Endodermal cell (in vitro differentiated cells): ENCODE results near the gene ITPK1. TPM values are rescaled to one million over a fixed set of nuclear protein-coding genes. Genes with fewer than 3 reads are reported as not detected.

Source experiments
- DNase-seq: peaks from one replicate; pipeline ENCODE4 v3.0.0-alpha.2; 2017
- H3K27ac ChIP-seq: 2 replicates; pipeline ENCODE4 v1.5.1; 2013; ENCODE audit warnings: mild to moderate bottlenecking, low read depth, low read length, moderate library complexity
- H3K27me3 ChIP-seq: 2 replicates; pipeline ENCODE4 v1.6.1; 2013; ENCODE audit warnings: mild to moderate bottlenecking, low read length, moderate library complexity; ENCODE audit not compliant: insufficient read depth, control insufficient read depth, poor library complexity, severe bottlenecking
- H3K36me3 ChIP-seq: 2 replicates; pipeline ENCODE4 v1.7.0; 2013; ENCODE audit warnings: mild to moderate bottlenecking, low read length, moderate library complexity; ENCODE audit not compliant: control insufficient read depth, insufficient read depth
- H3K4me1 ChIP-seq: one replicate; pipeline ENCODE4 v1.7.0; 2013; ENCODE audit warnings: low read length; ENCODE audit not compliant: control insufficient read depth, insufficient read depth
- H3K4me3 ChIP-seq: 2 replicates; pipeline ENCODE4 v1.5.1; 2013; ENCODE audit warnings: mild to moderate bottlenecking, low read length, moderate library complexity
- H3K9ac ChIP-seq: 2 replicates; pipeline ENCODE4 v1.6.1; 2013; ENCODE audit warnings: mild to moderate bottlenecking, low read length, moderate library complexity; ENCODE audit not compliant: poor library complexity, severe bottlenecking; ENCODE audit errors: extremely low read depth
- H3K9me3 ChIP-seq: 2 replicates; pipeline ENCODE4 v1.6.1; 2013; ENCODE audit warnings: mild to moderate bottlenecking, low read length, moderate library complexity; ENCODE audit not compliant: control insufficient read depth
- H3K27ac Mint-ChIP-seq: 2 replicates; pipeline ENCODE4 v1.8.0; 2020; ENCODE audit warnings: mixed read lengths
- H3K27me3 Mint-ChIP-seq: 2 replicates; pipeline ENCODE4 v1.8.0; 2021; ENCODE audit warnings: mild to moderate bottlenecking, mixed read lengths; ENCODE audit not compliant: insufficient read depth
- H3K36me3 Mint-ChIP-seq: 2 replicates; pipeline ENCODE4 v1.8.0; 2020; ENCODE audit warnings: low read depth, mixed read lengths
- H3K4me1 Mint-ChIP-seq: 2 replicates; pipeline ENCODE4 v1.8.0; 2020; ENCODE audit warnings: mixed read lengths
- H3K4me3 Mint-ChIP-seq: 2 replicates; pipeline ENCODE4 v1.8.0; 2020; ENCODE audit warnings: mild to moderate bottlenecking, moderate library complexity, mixed read lengths
- H3K9me3 Mint-ChIP-seq: 2 replicates; pipeline ENCODE4 v1.8.0; 2020; ENCODE audit warnings: mild to moderate bottlenecking, mixed read lengths
- WGBS, 2 experiments: methylation state at CpG; one replicate each; pipeline versions ENCODE4 v1.1.5 to v1.1.7; 2013; ENCODE audit warnings: missing lambda C conversion rate in 2 of 2, mixed read lengths in 1 of 2; ENCODE audit not compliant: insufficient coverage in 1 of 2, insufficient read length in 1 of 2; 5-methylcytosine and 5-hydroxymethylcytosine counted together
- total RNA-seq, 2 donors: library from RNA; stranded (reverse); fragmentation: NEBNext Ultra II Directional in 1 of 2; extraction: Animal tissue kit (Norgen Biotek cat#: 25700) in 1 of 2; gene quantifications; 2 replicates in 1 of 2; 3 replicates in 1 of 2; pipeline ENCODE4 v1.2.1, GENCODE V29; 2021
- TF ChIP-seq, protein P1 (sequence below): fragments of 200-600 bp; sonication (generic); conservative IDR thresholded peaks from 2 replicates; pipeline ENCODE4 v1.5.0; 2021; ENCODE audit warnings: antibody characterized with exemption, mild to moderate bottlenecking

Gene ITPK1
- total RNA-seq, 2 donors from 2014 or later = 59.9 to 66.9 TPM

DNA sequence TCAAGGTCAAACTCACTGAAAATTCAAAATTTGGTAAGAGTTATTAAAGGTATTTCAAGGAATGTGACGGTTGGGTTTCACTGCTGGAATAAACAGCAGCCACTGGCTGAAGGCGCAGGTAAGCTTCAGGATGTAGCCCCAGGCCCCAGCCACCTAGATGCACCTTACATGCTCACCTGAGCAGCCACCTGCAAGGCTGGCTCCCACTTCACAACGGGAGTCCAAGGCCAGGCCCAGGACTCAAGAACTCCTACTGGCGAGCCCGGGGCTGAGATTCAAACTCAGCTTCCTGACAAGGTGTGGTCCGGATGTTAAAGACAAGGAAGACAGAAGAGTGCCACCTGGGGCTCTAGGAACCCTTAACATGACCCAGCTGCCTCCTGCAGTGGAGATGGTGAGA, 78.4 kb downstream of the ITPK1 start:
- H3K4me1 ChIP-seq = peaks cover 24% of the 10 kb centered on the region
- no peak overlapping the region for H3K27ac ChIP-seq
- DNase-seq = no peak
- H3K36me3 ChIP-seq = no peaks in the 10 kb centered on the region
- no peaks in the 10 kb centered on the region for H3K27me3 Mint-ChIP-seq
- peaks cover 47% of the 10 kb centered on the region for H3K4me1 Mint-ChIP-seq
- H3K9me3 ChIP-seq = no peaks in the 10 kb centered on the region
- 88 to 89% methylated on average over 5 to 6 of the region's 6 CpGs for WGBS, 2 experiments
- H3K4me3 ChIP-seq = no peak overlapping the region
- H3K36me3 Mint-ChIP-seq = no peaks in the 10 kb centered on the region
- H3K4me3 Mint-ChIP-seq = no peak overlapping the region
- no peak overlapping the region for H3K9ac ChIP-seq
- no peaks in the 10 kb centered on the region for H3K9me3 Mint-ChIP-seq
- H3K27me3 ChIP-seq = no peaks in the 10 kb centered on the region
- no peak overlapping the region for H3K27ac Mint-ChIP-seq
- TF ChIP-seq, protein P1, sequence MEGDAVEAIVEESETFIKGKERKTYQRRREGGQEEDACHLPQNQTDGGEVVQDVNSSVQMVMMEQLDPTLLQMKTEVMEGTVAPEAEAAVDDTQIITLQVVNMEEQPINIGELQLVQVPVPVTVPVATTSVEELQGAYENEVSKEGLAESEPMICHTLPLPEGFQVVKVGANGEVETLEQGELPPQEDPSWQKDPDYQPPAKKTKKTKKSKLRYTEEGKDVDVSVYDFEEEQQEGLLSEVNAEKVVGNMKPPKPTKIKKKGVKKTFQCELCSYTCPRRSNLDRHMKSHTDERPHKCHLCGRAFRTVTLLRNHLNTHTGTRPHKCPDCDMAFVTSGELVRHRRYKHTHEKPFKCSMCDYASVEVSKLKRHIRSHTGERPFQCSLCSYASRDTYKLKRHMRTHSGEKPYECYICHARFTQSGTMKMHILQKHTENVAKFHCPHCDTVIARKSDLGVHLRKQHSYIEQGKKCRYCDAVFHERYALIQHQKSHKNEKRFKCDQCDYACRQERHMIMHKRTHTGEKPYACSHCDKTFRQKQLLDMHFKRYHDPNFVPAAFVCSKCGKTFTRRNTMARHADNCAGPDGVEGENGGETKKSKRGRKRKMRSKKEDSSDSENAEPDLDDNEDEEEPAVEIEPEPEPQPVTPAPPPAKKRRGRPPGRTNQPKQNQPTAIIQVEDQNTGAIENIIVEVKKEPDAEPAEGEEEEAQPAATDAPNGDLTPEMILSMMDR = no peak

DNA sequence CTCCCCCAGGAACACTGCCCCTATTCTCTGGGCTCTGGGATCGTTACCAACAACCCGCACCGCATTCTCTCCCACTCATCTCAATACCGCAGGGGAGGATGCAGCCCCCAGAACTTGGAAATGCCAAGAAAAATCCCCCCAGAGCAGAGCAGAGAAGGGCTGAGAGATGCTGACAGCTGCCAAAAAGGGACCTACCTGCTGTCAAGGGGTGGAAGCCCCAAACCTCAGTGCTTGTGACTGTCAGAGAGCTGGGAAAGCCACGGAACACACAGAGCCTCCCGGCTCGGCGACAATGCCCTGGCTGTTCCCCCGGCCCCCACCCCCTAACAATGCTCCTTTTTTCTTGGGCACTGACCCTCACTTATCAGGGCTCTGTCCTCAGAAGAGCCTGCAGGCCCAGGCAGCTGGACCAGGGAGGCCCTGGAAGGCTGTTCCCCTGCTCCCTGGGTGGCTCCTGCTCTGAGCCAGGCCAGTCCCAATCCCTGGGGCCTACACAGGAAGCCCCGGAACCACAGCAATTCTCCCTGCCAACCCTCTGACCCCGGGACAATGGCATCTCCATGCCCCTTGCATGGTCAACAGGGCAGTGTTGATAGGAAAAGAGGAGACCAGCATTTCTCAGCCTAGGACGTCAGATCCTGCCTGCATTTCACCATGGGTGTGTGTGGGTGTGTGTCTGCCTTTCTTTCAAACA, 78.9 kb downstream of the ITPK1 start:
- Mint-ChIP-seq H3K27ac (no peak overlapping the region), H3K36me3 (no peaks in the 10 kb centered on the region), H3K27me3 (no peaks in the 10 kb centered on the region), H3K9me3 (no peaks in the 10 kb centered on the region), H3K4me3 (no peak overlapping the region), H3K4me1 (peaks cover 42% of the 10 kb centered on the region)
- Histone ChIP-seq H3K27ac (peak overlapping the region; percentile 85), H3K36me3 (no peaks in the 10 kb centered on the region), H3K27me3 (no peaks in the 10 kb centered on the region), H3K9me3 (no peaks in the 10 kb centered on the region), H3K4me3 (no peak overlapping the region), H3K4me1 (peaks cover 19% of the 10 kb centered on the region), H3K9ac (no peak overlapping the region)
- WGBS, 2 experiments = 50 to 89% methylated on average over 2 to 12 of the region's 12 CpGs
- TF ChIP-seq, protein P1 = no peak
- DNase-seq = no peak

DNA sequence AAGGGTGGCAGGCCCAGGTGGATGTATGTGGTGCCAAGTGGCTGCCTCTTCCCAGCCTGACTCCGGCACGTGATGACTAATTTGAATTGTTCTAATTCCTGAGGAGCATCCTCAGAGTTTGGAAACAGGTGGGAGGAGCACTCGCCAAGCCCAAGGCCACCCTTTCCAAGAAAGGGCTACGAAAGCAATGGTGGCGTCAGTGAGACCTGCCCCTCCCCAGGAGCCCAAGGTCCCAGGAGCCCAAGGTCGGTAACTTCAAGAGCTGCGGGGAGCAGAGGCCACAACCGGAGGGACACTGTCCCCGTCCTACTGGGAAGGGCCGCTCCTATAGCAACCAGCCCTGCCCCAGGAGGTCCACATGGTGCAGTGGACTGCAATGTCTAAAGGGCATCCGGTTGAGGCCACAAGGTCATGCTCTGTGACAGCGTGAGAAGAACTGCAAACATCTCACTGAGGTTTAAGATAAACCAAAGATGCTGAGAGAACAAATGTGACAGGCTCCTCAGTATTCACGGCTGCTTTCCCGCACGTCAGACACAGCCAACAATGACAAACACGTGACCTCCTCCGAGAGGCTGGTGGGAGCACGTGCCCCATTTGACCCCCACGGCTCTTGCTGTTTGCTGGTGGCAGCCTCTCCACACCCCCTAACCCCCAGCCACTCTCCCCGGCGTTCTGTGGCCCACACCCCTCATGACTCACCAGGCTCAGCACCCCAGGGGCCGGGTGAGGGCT, 79.6 kb downstream of the ITPK1 start:
- H3K36me3 Mint-ChIP-seq = no peaks in the 10 kb centered on the region
- TF ChIP-seq, protein P1 = no peak
- peak overlapping the region; percentile 85 for H3K27ac ChIP-seq
- no peak overlapping the region for H3K9ac ChIP-seq
- H3K4me3 Mint-ChIP-seq = no peak overlapping the region
- DNase-seq = no peak
- 69 to 81% methylated on average over 19 to 22 of the region's 22 CpGs for WGBS, 2 experiments
- H3K9me3 ChIP-seq = no peaks in the 10 kb centered on the region
- H3K36me3 ChIP-seq = no peaks in the 10 kb centered on the region
- H3K27me3 ChIP-seq = no peaks in the 10 kb centered on the region
- H3K4me1 ChIP-seq = peaks cover 14% of the 10 kb centered on the region
- H3K9me3 Mint-ChIP-seq = no peaks in the 10 kb centered on the region
- H3K27me3 Mint-ChIP-seq = no peaks in the 10 kb centered on the region
- no peak overlapping the region for H3K27ac Mint-ChIP-seq
- no peak overlapping the region for H3K4me3 ChIP-seq
- peaks cover 37% of the 10 kb centered on the region for H3K4me1 Mint-ChIP-seq
